DMS 273 (cell line): ENCODE results near the gene RBCK1.
"Not testable (repeated sequence)": the region's sequence is repeated elsewhere in the genome, so short reads cannot be mapped to it uniquely, and the experiment has no call there.

Source experiments
- DNase-seq: peaks from one replicate; lab custom pipeline; 2025; ENCODE audit not compliant: unreplicated experiment; lab: John Stamatoyannopoulos, UW

Gene RBCK1

DNA sequence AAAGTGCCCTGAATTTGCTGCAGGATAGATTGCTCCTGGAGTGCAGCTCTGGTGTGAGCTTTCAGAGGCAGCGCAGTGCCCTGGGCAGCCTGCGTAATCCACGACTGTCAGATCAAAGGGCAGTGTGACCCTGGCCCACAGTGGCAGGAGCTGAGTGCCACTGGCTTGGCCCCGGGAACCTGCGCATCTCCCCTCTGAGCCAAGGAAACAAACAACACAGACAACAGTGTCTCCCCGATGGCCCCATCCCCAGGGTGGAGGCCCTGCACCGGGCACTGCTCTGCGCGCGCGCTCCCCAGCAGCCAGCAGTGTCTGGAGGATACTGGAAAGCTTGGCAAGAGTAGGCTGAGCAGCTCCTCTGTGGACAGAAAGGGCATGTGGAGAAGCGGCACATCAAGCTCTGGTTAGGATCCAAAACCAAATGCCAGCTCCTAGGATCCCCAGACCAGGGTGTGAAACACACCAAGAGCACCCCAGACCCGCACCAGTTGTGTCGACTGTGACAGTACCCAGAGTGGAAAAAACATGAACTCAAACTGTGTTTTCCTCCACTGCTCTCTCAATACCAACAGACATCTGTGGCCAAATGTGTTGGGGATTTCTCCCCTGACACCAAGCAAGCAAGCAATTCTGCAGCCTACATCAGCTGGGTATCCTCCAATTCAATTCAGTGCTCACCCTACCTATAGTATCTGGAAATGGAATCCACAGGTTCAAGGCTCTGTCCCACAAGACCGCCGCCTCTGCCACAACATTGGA lies 26.7 kb downstream of the RBCK1 start:
- no peak for DNase-seq

DNA sequence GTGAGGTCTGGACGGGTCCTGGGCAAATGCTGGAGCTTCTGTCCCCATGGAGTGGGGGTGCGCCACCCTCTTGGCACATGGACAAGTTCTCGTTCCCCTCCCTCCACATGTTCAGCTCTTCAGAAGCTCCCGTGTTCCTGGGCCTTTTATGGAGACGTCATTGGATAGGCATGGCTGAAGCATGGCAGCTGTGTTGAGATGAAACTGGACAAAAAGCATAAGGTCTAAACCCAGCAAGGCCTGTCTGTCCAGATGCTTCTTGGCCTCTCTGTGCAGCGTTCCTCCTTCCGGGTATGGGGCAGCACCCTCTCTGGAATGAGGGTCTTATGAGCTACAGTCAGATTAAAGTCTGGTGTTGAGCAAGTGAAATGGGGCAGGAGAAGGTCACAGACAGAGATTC lies 27.5 kb downstream of the RBCK1 start:
- no peak for DNase-seq

DNA sequence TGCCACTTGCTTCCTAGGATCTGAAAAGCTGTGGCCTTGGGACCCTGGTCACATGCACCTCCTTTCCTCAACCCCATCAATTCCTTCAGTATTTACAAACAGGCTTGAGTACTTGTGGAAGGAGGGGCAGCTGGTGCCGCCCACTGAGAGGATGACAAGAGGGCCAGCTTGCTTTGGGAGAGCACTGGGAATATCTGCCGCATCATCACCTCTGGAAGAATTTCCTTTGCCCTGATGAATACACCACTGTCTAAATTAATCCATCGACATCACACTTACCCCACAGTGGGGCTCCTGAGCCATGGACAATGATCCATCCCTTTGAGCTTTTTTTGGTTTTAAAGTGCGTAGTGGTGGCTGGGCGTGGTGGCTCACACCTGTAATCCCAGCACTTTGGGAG lies 28.4 kb downstream of the RBCK1 start:
- DNase-seq = no peak

DNA sequence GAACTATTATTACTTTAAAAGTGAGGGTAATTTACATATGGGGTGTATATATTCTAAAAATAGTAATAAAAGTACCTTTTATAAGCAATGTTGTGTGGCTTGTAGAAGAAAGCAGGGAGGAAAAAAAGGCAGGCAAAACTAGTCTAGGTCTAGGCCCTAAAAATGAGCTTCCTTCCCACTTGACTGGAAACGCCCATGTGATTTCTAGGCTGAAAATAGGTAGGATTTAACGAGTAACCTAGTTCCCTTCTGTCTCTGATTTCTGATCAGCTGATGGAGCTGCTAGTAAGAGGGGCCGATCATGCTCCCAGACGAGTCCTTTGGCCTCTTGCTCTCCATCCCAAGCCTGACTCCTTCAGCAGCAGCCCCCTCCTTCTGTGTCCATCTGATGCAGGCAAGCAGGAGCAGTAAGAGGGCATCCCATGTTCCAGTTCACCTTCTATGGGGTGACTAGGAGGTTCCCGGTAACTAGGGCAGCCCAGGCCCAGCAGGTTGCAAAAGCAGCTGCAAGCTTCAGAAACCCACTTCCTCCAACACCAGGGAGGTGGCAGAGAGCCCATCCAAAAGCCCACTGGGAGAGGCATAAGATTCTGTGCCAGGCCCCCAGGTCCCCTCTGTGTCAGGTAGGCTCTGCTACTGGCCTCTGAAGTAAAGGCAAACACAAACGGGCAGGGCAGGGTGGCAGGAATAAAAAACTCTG lies 29.8 kb downstream of the RBCK1 start:
- no peak for DNase-seq

DNA sequence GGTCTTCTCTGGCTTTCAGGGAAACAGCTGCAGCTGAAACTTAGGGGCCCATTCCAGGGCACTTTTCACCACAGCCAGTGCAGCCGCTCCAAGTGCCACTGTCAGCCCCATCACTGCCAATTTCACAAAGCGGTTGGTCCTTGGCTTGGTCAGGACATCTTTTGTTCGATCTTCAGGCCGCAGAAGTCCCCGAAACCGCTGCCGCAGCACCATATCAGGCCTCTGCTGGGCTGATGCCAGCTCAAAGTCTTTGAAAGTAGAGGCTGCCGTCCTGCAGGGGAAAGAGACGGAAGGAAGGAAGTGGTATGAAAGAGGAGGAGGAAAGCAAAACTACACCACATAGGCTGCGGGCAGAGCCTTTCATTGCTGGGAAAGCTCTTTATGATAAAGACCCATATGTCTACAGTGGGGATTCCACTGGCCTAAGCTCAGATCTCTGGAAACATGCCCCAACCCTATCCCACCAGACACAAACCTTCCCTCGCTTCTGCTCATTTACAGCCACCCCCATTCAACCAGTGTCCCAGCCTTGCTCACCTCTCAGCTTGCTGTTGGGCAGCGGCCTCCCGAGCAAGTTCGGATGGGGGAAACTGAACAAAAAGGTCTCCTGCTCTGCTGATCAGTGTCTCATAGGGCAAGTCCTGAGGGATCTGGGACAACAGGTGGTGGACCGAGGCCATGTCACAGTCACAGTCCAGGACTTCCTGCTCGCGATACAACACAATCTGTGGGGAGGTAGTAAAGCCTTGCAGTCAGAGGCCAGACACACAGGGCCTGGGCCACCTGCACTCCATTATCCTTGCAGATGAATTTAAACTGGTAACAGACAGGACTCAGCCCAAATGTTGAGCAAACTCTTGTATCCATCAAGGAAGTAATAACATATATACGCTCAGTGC lies 30.7 kb downstream of the RBCK1 start:
- no peak for DNase-seq

DNA sequence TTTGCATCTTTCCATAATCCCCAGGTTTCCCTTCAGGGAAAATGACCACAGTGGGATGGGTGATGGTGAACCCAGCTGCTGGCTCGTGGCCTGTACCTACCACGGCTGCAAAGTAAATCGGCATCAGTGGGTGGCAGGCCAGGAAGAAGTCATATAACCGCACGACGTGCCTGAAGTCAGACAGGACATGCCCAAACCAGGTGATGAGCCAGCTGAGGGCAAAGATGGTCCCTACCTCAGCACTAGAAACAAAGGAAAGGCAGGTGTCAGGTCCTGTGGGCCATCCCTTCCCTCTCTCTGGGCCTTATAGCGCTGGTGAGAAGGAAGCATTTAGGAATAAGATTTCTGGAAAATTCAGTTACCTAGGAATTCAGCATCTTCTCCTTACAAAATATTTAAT lies 32.0 kb downstream of the RBCK1 start:
- no peak for DNase-seq

DNA sequence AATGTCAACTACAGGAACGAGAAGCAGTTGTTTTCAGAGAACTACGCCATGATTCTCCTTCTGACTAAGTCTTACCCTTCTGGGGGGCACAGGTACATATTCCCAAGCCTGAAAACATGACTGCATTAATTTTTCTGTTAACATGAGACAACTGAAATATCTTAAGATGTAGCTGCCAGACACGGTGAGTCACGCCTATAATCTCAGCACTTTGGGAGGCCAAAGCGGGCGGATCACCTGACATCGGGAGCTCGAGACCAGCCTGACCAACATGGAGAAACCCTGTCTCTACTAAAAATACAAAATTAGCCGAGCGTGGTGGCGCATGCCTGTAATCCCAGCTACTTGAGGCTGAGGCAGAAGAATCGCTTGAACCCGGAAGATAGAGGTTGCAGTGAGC lies 32.5 kb downstream of the RBCK1 start:
- no peak for DNase-seq

DNA sequence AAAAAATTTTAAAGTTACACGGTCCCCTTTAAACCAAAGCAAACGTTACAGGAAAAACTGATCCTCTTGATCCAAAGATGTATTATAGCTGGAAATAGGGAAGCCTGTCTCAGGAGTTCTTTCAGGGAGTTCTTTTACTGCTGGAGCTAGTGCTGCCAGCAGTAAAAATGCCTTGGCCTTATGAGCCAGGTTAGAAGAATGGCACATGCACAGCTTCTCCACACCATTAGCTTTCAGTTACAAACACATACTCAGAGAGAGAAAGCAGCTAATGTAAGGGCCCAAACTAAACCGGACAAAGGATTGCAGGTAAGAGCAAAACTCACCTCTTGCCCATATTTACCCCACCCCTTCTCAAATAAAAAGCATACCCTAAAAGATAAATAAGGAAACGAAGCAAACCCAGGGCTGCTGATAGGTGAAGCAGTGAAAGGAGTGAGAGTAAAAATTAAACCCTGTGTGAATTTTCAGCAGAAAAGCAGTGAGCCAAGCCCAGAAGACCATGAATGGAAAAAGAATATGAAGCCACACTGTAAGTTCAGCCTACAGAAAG lies 35.2 kb downstream of the RBCK1 start:
- DNase-seq = no peak

DNA sequence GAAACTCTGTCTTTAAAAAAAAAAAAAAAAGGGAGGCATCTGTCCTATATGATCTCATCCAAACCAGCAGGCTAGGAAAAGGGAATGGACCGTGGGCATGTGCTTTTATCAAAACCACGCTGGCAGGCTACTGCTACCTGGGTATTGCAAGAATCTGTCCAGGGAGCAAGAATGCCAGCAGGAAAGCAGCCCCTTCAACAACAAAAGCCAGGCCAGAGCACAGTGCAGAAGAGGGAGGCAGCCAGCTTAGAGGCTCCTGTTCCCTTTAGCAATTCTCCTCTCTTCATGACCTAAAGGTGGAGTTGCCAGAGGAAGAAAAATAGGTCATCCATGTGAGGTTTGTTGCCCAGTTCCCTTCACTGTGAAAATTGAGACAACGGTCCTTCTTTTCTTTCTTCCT lies 36.0 kb downstream of the RBCK1 start:
- DNase-seq = peak; percentile 32

DNA sequence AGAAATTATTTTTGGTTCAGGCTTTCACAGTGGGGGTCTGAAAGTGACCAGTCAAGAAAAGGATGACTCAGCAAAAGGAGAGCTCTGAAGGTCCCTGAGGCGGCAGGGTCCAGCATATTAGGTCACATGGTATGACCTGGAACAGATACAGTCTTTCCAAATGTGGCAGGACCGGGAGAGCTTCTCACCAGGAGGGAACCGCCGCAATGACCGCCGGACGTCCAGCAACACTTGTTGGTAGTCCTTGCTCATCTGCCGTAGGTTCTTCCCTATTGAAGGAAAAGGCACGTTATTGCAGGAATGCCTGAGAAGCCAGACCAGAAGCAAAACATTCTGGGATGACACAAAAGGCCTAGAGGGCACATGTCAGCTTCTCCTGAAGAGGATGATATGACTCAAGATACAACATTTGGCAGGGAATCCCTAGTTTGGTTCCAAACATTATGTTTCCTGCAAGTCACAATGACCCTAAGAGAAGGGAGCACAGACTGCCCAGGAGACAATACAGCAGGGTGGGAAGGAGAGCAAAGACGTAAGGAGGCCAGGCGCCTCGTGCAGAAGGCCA lies 36.8 kb downstream of the RBCK1 start:
- no peak for DNase-seq

DNA sequence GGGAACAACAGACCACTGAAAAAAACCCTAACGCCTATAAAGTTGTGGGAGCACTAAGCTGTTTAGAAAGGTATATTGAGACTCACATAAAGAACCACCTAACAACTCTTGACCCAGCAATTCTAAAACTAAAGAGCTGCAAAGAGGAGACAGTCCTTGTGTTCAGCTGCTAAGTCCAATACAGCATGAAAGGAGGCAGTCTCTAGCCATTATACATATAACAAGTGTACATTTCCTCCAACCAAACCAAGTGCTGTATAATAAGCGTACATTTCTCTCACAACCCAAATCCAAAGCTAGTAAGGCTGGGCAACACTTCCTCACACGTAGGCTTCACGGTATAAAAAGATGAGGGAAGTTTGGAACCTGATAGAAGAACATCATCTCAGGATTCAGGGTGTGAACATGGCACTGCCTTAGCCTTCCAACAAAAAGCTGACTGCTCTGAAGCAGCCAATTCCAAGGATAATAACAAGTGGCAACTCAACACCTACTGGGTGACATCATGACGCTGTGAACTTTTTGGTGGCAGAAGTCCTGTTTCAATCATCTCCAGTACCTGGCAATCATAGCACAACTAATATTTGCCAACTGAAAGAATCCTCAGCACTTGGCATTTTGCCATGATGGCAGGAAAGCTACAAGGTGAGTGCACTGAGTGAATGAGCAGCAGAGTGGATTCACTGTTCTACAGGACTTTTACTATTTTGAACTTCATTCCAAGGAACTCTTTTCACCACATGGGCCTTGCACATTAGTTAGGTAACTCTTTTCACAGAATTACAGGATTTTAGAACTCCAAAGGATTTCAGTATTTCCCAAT lies 37.6 kb downstream of the RBCK1 start:
- no peak for DNase-seq

DNA sequence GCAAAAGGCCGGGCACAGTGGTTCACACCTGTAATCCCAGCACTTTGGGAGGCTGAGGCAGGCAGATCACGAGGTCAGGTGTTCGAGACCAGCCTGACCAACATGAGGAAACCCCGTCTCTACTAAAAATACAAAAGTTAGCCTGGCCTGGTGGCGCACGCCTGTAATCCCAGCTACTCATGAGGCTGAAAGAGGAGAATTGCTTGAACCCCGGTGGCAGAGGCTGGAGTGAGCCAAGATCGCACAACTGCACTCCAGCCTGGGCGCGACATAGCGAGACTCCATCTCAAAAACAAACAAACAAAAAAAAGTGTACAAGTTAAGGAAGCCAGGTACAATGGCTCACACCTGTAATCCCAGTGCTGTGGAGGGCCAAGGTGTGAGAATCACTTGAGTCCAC lies 43.9 kb downstream of the RBCK1 start:
- DNase-seq = not testable (repeated sequence)

DNA sequence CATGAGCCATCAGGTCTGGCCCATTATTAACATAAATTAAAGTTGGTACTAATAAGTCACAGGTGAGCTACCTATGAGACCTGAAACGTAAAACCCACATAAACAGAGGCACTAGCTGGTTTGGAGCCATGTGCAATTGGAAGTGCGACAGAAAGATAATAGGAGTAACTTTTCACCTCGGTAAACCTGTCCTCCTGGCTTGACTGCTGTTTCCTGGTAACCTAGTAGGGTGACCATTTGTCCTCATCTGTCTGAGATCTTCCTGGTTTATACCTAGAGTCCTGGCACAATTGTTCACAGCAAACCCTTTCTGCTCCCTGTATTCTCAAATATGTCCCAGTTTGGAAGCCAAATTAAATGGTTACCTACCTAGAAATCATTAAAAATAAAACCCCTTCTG lies 46.9 kb downstream of the RBCK1 start:
- DNase-seq = no peak

DNA sequence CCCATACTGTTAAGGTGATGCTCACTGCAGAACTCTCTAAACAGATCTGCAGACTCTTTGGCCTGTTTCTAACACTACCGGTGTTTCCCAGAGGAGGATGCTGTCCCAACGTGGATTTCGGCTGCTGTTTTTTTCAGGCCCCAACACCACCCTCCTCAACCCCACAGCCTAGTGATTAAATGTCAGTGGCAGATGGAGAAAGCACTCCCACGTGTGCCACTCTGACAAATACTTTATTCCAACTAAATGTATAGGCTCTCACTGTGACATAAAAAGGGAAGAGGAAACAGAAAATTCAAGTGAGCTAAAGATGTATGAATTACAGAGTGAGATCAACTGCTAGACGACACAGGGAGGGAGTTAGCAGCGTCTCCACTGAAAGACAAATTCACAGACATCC lies 50.7 kb downstream of the RBCK1 start:
- DNase-seq = peak; percentile 55

DNA sequence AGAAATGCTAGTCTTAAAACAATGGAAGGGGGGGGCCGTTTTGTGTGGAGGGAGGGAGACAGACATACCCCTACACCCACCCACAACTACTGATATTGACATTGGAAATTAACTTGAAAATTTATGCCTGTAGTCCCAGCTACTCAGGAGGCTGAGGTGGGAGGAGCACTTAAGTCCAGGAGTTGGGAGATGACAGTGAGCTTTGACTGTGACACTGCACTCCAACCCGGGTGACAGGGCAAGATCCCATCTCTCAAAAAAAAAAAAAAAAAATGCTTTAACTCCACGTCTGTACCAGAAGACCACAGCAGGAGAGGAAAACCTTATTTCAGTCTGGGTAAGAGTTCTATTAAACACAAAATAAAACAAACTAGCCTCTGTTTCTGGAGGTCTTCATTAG lies 52.1 kb downstream of the RBCK1 start:
- DNase-seq = no peak

DNA sequence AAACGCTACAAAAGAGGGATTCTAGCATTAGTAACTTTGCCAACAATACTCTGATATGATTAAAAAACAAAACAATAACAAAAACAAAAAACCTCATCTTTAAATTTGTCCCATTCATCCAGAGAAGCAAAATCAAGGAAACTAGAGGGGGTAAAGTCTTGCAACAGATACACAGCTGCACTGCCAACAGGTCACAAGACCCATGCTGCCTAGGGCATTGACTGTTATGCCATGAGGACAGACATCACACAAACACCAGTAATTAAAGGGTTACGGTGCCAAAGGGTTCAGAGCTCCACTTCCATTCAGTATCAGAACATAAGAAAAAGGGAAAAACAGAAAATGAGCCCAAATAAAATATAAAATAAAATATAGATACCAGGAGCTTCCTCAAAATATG lies 52.6 kb downstream of the RBCK1 start:
- DNase-seq = peak; percentile 34

DNA sequence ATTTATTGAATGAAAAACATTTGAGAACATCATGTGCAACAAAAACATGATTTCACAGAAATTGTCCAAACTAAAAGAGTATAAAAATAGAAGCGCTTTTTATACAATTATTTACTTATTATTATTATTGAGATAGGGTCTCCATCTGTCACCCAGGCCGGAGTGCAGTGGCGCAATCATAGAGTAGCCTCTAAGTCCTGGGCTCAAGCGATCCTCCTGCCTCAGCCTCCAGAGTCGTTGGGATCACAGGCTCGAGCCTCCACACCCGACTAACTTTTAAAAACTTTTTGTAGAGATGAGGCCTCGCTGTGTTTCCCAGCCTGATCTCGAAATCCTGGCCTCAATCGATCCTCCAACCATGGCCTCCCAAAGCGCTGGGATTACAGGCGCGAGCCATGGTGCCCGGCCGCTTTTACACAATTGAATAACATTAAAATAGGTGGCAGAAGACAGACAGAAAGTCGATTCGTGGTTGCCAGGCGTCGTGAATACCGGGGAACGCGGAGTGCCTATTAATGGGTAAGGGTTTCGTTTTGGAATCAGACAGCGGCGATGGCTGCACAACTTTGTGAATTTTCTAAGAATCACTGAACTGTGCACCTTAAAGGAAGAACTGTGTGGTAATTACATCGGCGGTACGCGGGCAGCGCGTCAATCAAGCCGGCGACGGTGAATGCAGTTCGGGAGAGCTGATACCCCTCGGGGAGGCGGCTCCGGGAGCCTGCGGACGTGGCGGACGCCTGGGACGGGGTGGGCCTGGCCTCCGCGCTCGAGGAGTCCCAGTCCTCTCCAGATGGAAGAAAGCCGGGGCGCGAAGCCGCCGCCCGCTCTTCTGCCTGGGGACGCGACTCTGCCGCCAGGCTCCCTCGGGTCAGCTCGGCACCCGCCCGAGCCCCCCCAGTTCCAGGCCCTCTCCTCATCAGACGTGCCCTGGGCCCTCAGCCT lies 53.4 kb downstream of the RBCK1 start:
- DNase-seq = peak; percentile 76

DNA sequence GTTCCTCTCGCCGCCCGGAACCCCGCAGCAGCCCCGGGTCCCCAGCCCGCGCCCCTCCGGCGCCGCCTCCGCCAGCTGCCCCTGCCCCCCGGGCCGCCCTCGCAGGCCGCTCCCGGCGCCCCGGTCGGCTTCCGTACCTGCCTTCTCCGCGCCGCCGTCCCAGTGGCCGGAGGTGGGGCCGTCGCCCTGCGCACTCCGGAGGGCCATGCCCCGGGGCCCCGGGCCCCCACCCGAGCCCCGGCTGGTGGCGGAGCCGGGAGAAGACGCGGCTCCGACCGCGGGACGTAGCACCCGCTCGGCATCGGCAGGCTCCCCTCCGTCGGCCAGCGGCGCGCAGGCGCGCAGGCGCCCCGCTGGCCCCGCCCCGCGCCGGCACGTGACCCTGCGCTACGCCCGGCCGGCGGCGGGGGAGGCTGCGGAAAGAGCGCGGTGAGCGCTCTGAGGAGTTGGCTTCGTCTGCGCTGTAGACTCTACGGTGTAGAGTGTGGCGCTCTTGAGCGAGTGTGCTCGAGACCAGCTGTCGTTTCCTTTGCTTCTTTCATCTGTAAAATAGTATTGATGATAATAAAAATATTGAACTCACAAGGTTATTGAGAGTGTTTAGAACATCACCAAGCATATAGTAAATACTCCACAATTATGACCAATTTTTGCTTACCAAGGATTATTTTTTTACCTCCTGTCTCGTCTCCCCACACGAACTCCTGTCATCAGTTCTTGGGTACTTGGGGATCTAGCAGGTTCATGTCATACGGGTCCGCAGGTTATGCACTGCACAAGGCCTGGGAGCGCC lies 54.3 kb downstream of the RBCK1 start, which contains the start of gene TBC1D20:
Gene TBC1D20, minus strand, starts transcription at position 335 of the 793 bp plus-strand sequence. Its CDS starts 128 bp downstream, at position 207.
- DNase-seq = peak; percentile 97
